HG03025 (cell line): ENCODE data around the gene NOSTRIN.
"Not testable (repeated sequence)": the region's sequence is repeated elsewhere in the genome, so short reads cannot be mapped to it uniquely, and the experiment has no call there.

Experiments
- ATAC-seq: cut with Tn5 transposase; IDR thresholded peaks from one replicate; pipeline ENCODE4 v1.9.1; 2021; ENCODE audit warnings: mild to moderate bottlenecking, moderate library complexity; ENCODE audit not compliant: unreplicated experiment, low FRiP score

NOSTRIN gene

DNA sequence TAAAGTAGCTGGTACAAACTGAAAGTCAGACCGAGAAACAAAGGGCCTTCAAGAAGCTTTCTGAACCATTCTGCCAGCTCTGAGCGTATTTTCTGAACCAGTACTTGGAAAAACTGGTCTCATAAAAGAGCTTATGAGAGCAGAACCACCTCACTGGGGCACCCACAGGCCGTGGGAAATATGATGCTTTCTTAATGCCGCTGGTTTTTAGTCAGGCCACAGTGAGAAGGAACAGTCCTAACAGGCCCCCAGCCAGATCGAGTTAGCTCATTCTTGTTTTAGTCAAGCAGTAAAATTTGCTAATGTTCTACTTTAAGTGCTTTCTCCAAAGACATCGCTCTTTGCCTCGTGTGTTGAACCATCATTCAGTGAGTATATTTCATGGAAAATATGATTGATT is 12.7 kb upstream of the NOSTRIN start:
- ATAC-seq: no peak

DNA sequence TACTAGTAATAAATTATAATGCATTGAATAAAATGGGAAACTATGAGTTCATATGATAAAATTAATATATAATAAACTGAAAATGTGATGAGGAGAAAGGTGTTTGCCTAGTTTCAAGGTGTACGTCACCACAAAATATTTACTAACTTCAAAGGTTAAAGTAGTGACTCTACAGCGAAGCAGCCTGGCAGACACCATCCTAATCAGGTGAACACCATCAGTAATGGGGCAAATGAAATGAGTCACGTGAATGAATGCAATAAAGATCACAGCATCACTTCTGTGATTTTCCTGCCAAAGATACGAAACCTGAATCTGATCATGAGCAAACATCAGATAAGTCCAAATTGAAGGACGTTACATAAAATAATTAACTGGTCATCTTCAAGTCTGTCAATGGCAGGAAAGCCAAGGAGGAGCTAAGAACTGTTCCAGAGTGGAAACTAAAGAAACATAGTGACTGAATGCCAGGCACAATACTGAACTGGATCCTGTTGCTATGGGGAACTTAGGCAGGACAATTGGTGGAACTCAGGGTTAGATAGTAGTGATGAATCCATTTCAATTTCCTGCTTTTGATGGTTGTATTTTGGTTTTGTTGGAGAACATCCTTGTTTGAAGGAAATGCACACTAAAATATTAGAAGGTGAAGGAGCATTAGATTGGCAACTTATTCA is 12.1 kb upstream of the NOSTRIN start:
- no peak for ATAC-seq

DNA sequence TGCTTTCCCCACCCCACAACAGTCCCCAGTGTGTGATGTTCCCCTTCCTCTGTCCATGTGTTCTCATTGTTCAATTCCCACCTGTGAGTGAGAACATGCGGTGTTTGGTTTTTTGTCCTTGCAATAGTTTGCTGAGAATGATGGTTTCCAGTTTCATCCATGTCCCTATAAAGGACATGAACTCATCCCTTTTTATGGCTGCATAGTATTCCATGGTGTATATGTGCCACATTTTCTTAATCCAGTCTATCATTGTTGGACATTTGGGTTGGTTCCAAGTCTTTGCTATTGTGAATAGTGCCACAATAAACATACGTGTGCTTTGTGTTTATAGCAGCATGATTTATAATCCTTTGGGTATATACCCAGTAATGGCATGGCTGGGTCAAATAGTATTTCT is 11.3 kb upstream of the NOSTRIN start:
- not testable (repeated sequence) for ATAC-seq

DNA sequence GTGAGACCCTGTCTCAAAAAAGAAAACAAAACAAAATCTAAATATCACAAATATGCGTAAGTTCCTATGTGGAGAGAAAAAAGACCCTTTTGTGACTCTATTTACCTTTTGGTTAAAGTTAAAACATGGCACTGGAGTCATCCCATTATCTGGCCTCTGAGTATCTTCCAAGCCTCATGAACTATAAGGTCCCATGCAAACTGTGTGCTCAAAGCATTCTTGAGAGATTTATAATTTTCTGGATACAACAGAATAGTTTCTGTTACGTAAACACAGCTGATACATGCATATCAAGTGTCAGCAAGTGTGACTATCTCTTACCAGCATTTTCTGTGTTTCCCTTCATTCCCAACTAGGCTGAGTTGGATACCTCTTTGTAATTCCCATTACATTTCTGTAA is 8.8 kb upstream of the NOSTRIN start:
- no peak for ATAC-seq

DNA sequence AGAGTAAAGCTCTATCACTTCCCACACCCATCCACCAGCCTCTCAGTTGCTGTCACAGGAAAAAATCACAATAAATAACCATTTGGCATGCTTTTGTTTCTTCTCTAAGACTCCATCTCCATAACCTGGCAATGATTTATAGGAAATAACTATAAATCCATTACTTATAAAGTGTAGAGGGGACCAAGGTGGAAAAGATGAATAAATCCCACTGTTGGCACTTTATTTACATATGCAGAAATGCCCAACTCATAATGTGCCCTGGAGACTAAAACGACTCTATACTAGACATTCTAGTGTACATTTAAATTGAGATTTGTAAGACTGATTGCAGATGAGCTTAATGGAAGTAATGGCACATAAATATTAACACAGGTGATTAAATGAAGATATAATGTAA is 7.5 kb upstream of the NOSTRIN start:
- ATAC-seq: no peak

DNA sequence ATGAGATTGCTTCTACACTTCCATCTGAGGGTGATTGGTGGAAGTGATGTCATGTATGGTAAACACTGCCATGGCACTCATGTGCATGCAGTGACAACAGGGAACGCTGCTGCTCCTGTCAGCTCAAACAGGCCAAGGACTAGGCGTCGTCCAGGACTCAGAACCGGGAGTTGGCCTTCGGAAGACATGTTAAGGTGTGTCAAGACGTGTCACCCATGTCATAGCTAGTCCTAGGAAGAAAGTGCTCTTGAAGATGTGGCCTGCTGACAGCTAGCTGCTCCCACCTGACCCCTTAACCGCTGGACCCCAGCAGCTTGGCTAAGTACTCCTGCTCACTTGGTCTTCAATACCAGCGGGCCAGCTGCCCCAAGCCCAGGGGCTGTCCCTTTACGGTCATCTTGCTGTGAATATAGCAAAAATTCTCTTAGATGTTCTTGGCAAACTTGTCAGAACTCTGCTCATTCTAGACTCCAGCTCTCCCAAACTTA is 6.3 kb upstream of the NOSTRIN start:
- no peak for ATAC-seq

DNA sequence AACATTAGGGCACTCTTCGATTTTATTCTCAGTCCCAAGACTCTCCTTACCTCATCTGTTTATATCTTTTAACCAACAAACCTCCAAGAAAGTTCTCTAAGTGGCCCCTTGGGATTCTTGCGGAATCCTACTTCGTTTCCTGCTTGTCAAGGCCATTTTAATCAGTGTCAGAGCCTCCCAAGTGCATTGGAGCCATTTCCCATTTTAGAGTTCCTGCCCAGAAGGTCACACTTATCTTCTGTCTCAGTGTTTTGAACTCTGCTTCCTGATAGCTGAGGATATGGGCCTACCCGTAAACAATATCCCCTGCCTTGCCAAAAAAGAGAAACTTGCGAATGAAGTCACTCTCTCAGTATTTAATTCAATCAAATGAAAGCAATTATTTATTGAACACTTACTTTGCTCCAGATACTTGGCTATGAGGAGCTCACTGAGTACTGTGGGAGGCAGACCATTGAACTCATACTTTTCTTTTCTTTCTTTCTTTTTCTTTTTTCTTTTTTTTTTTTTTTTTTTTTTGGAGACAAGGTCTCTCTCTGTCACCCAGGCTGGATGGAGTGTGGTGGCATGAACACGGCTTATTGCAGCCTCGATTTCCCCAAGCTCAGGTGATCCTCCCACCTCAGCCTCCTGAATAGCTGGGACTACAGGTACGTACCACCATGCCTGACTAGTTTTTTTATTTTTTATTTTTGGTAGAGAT is 5.7 kb upstream of the NOSTRIN start:
- no peak for ATAC-seq

DNA sequence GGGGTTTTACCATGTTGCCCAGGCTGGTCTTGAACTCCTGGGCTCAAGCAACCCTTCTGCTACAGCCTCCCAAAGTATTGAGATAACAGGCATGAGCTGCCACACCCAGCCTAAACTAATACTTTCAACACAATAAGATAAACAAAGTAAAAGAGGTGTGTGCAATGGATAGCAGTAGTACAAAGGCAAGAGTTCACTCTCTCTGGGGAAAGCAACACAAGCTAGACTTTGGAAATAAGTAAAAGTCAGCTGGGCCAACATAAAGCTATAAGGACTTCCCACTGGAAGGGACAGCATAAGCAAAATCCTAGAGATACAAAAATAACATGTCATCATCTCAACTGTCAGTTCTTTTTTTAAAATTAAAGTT is 5.2 kb upstream of the NOSTRIN start:
- no peak for ATAC-seq

DNA sequence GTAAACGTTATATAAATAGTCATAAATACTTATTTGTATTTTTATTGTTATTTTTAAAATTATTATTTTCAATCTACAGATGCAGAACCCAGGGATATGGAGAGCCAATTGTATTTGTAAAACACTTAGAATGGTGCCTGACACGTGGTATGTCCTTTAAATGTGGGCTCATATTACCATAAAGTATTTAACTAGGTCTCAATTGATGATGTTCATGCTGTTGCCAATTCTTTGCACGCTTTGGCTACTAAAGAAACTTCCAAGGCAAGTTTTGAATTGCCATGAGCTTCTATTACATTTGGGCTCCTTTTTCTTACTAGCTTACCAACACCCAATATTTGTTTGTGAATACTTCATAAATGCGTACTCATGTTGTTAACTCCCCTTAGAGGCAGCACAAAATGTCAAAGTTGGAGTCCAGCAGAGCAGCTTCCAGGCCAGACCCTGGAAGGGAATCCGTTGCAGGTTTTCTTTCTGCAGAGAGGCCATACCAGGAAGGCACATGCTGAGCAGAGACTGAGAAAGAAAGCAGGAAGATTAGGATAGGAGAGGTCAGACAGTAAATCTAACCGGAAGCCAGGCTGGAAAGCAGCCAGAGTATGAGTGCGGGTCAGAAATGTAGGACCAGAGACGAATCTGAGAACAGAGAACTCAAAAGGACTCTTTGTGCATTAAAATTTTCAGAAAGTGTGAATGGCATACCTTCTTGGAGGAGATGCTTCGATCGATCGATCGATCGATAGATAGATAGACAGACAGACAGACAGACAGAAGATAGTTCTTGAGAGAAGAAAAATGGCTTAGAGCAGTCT is 4.2 kb upstream of the NOSTRIN start:
- no peak for ATAC-seq

DNA sequence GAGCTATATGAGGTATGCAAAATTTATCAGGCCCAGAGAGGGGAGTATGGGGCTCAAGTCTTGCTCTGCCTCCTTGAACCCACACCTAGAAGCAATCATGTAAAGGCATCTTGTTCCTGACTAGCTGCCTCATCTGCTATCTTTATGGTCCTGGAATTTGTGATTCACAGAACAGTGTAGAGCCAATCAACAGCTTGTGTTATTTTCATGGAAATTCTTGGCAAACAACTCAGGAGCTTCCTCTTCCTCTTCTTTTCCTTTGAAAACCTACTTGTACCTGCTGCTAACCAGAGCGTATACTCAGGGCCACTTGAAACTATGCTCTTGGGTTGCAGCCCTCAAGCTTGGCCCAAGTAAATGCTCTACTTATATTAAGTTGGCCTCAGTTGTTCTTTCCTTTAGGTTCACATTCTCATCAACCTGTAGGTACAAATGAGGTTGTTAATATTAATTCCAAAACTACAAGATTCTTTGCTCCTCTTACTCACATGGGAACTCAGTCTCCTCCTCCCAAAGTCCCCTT is 3.5 kb upstream of the NOSTRIN start:
- no peak for ATAC-seq

DNA sequence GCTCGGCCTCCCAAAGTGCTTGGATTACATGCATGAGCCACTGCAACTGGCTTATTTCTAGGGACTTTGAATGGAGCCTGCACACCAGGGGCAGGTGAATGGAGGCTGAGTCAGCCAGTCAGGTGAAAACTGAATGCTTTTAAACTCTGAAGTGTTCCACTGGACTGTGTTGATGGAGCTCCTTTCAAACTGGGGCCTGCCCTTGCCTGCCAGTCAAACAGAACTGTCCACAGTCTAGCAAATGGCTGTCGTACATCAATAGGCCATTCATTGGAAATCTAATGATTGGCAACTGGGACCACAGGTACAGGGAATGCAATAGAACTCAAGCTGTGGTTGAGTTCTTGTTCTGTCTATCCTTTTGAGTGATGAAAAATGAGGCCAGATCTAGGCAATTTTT is 966 bp upstream of the NOSTRIN start:
- no peak for ATAC-seq

DNA sequence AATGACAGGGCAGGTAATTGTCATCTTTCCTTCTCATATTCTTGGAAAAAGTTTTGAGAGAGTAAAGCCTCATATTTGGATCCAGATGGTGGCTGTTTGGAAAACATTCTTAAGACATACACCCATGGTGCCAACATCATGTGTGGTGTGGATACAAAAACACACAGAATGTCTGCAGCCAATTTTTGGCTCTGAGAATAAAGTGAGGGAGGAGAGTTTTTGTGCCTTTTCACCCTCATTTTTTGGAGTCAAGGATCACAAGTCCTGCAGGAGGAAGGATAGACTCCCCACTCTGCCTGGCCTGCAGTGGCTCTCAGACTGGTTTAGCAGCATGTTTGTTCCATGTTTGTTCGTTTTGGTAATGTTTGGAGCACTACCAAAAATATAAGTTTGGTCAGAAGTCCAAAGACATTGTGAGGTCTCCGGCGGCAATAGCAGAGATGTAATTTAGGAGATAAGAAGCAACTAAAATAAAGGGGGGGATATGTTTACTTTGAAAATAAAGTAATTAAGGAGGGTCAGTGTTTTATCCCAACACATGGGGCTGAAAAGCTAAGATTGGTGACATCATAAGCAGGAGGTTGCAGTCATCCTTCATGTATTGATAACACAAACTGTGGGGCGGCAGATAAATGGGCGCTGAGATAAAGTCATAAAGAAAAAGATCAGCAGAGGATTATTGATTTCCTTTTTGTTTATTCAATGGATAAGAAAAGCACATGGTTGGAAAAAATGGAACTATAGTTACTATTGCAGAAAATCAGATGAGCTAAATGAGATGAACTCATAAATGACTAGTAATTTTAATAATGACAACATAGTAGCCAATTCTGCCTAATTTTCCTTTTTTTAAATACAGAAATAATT is 655 bp downstream of the NOSTRIN start:
- ATAC-seq: no peak

DNA sequence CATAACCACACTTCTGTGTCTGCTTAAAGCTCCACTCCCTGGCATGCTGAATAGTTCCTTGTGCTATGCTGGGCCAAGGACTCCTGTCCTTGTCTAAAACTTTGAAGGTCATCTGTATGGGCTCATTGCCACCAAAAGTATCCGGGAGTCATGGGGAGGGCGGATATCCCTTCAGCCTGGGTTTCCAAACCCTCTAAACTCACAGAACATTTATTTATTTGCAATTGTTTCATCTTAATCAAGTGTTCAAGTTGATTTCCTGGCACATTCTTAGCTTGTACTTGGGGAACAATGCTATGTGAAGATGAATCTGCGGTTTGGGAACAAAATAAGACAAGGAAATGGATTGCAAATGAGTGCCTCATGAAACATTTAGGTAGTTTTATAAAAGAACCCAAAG is 1.8 kb downstream of the NOSTRIN start:
- ATAC-seq: no peak

DNA sequence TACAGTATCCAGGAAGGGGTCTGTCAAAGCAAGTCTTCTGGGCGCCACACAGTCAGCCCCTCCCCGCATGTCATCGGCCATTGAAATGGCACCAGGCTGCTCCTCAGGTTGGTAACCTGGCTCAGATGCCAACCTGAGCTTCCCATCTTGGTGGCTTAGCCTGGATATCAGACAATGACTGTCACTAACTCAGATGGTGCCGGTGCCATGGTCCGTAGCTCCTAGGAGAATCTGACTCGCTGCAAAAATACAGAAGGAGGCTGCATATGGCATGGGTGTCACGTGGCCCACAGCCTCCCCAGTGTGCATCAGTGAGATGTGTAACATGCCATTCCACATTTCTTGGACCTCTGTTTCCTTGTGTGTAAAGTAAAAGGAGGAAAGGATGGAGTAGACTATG is 3.2 kb downstream of the NOSTRIN start:
- ATAC-seq: no peak

DNA sequence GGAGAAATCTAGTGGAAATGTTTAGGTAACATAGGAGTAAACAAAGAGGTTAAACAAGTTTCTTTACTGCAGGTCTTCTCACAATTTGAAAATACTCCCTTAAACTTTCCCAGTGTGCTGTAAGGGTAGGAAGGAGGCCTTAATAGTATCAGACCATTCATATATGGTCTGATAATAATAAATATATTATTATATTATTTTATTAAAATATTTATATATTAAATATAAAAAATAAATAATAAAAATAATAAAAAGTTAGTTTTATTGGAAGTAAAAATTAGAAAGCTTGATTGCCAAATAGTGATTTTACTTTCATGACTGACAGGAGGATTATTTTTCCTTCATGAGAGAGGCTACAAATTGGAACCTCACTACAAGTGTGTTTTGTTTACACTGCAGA is 7.1 kb downstream of the NOSTRIN start:
- no peak for ATAC-seq

DNA sequence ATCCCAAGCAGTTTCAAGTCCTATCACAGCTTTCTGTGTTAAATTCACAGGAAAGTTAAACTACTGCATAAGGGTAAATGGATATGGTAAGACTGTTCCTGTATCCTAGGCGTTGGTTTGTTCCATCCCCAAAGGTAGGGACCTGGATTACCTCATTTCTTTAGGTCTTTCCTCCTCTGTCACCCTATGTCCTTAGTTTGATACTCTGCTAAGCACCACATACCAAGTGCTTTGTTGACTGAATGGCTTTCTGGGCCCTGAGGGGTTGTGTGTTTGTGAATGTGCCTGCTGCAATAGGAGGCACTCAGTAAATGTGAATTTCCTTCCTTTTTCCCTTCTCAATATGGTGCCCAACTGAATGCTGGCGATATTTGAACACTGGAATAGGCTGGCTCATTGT is 7.8 kb downstream of the NOSTRIN start:
- ATAC-seq: no peak

DNA sequence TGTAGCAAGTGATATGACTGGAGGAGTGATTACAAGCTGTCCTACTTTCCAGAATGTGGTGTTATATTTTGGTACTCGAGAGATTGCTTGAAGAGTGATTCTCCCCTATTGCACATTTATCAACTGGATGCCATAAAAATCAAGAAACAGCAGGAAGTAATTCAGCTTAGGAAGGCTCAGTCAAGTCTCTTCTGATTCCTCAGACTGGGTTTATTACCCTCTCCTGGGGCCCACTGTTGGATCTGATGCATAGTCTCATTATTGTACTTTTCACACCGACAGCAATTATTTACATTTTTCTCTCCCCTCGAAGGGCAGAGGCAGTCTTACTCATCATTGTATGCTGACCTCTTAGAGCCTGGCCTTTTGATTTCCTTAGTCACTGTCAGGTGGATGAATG is 9.3 kb downstream of the NOSTRIN start:
- ATAC-seq: no peak

DNA sequence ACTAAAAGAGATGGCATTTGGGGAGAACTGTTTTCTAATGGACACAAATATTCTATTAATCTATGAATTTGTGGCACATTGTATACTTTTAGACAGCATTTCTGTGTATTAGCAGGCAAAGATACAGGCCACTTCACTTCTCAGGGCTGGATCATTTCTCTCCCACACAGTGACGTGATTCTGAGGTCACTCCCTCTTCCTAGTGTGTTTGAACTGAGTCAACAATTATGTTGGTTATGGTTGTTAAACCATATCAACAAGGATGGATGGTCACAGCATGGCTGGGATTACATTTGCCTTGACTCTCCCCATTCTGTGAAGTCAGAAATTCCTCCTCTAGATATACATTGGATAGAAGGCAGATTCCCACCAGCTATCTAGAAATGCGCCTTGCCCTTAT is 11.6 kb downstream of the NOSTRIN start:
- ATAC-seq: no peak

DNA sequence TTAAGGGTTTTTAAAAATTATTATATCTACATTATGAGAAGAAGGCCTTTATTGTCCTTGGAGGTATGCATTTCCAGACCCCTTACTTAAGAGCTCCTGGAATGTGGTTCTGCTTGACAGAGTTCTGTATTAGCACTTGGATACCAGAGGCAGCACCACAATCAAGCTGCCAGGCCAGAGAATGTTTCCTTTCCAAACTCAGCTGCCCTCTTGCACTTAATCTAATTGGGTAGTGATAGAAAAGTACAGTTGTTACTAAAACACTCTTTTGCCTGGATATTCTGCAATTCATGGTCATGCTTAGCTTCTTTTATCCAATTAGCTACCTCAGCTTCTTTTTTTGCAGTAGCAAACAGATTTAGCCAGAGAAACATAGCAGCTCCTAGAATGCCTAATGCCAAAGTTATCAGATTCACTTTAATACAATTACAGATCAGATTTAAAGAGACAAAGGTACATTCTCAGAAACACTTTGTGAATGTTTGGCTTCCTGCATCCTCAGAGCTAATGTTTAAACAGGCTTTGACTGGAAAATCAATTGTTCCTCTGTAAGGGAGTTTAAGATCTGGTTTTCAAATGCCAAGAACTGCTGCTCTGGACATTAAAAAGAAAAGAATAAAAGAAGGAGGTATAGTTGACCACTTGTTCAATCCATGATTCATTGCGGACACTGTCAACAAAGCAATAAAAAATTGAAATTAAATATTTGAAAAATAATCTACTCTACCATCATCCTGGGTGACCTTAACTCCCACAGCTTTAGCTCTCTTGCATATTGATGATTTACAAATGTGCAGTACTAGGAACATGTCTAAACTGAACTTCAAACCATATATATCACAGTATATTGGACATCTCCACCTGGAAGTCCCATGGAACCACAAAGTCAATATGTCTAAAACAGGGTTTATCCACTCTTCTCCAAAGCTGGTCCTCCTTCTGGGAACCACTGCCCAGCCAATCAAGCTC is 12.8 kb downstream of the NOSTRIN start:
- no peak for ATAC-seq
